Frontal cortex (tissue), 4 donors: ENCODE data around the gene SPOCK2. TPM values are rescaled to one million over a fixed set of nuclear protein-coding genes. Genes with fewer than 3 reads are reported as not detected.

Source experiments
- DNase-seq, 2 donors: peaks; one replicate each; pipeline ENCODE4 v3.0.0; 2012; ENCODE audit warnings: low spot score in 2 of 2
- FAIRE-seq: peaks from 2 replicates; lab custom pipeline; 2012; peaks lifted over from hg19 to GRCh38; lab: Jason Lieb, UNC
- total RNA-seq: library from RNA; depleted of rRNA; stranded (reverse); fragments of >200 nt; gene quantifications from one replicate; pipeline ENCODE4 v1.2.3, GENCODE V29; 2014
- donor health status: control.
- donor health status: control.
- donor health status: control.

SPOCK2 gene
- total RNA-seq, 1 donor from 2014 or later: 26.9 TPM

DNA sequence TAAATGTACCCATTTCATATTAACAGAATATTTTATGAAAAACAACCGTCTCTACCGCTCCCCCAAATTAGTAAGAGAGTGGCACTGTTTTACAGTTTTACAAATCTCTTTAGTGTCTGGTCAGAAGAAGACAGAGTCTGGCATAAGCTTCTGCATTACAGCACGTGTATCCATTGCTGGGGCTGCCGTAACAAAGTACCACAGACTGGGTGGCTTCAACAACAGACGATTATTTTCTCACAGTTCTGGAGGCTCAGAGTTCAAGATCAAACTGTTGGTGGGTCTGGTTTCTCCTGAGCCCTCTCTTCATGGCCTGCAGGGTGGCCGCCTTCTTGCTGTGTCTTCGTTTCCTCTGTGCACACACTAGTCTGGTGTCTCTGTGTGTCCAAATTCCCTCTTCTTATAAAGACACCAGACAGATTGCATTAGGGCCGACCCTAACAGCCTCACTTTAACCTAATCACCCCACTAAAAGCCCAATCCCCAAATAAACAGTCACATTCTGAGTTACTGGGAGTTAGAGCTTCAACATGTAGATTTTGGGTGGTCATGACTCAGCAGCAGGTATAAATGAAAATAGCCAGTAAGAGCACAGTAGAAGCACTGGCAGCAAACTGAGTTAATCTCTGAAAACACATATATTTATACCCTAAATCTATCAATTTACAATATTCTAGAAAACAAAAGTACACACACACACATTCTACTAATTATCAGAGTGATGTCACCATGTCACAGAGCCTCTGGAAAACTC is 4.0 kb upstream of the SPOCK2 start:
- DNase-seq (no peak), FAIRE-seq (no peak)

DNA sequence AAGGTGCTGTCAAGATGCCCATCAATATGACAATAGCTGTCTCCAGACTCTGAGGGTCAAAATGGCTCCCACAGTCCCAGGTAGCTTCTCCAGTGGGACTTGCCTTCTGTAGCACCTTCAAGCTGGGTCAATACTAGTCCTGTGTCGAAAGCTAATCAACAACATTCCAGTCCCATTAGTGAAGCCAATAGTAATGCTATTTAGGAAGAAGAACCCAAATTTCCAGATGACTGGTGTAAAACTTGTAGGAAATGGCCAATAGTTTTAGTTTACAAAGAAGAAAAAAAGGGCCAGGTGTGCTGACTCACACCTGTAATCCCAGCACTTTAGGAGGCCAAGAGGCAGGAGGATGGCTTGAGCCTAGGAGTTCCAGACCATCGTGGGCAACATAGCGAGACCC is 2.0 kb upstream of the SPOCK2 start:
- FAIRE-seq (no peak), DNase-seq (no peak)

DNA sequence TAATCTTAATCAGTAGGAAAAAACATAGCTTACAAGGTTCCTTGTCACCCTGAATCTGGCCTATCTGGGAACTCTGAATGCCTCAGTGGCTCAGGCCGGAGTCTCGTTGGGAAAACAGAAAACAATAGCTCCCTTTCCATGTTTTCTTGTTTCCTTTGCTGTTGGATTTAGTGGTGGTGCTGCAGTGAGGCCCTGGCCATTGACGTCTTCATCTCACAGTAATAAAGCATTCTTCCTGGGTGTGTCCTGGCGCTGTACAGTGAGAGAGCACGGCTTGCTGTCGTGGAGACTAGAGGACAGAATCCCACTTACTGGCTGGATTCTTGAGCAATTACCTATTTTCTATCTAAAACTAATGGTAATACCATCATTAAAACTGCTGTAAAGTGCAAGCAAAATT is 1.3 kb upstream of the SPOCK2 start:
- no peak for DNase-seq
- FAIRE-seq: no peak

DNA sequence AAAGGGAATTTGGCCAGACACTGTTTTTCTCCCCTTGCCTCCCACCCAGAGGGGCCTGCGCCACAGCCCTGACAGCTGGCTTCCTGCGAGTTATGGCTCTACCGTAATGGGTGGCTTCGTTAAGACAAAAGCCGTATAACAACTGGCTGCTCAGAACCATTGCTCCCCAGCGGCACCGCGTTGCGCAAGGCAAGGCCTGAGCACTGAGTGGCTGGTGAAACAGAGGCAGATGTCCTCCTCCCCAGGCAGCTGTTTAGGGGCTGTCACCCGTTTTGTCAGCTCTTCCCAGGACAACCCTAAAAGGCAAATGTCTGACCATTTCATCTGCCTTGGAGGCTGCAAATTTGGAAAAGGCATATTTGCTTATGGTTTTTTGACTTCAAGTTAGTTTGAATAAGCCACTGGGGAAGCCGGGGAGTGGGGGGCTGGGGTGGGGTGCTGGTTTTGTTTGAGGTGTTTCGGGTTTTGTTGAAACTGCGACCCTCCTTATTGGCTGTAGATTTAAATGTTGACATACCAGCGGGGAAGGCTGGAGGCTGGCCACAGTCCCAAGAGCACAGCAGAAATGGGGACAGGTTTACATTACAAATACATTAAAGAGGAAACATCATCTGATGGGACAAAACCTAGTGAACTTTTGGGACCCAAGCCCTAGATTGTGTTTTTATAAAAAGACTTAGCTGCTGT is 681 bp upstream of the SPOCK2 start:
- FAIRE-seq: no peak
- DNase-seq: no peak

DNA sequence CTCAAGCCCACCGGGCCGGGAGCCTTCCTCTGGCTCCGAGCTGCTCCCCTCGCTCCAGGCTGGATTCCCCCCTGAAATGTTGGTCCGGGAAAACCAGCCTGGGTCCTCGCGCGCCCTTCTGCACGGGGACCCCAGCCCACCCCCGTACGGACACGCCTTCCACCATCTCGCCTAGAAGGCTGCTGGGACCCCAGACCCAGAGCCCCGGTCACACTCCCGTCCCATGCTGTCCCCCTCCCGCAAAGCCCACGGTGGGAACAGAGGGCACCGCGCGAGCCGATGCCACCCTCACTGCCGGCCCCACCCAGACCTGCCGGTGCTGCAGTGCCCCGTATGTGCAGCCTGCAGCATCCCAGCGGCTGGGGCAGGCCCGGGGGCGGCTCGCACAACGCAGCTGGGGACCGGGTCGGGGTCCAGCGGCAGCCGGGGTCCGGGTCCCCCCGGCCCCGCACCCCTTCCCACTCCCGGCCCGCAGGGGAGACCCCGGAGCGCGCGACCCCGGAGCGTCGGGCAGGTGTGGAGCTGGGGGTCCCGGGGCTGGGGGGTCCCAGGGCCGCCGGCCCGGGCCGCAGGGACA is 871 bp downstream of the SPOCK2 start:
- DNase-seq: peak; percentile 48 to 49
- no peak for FAIRE-seq

DNA sequence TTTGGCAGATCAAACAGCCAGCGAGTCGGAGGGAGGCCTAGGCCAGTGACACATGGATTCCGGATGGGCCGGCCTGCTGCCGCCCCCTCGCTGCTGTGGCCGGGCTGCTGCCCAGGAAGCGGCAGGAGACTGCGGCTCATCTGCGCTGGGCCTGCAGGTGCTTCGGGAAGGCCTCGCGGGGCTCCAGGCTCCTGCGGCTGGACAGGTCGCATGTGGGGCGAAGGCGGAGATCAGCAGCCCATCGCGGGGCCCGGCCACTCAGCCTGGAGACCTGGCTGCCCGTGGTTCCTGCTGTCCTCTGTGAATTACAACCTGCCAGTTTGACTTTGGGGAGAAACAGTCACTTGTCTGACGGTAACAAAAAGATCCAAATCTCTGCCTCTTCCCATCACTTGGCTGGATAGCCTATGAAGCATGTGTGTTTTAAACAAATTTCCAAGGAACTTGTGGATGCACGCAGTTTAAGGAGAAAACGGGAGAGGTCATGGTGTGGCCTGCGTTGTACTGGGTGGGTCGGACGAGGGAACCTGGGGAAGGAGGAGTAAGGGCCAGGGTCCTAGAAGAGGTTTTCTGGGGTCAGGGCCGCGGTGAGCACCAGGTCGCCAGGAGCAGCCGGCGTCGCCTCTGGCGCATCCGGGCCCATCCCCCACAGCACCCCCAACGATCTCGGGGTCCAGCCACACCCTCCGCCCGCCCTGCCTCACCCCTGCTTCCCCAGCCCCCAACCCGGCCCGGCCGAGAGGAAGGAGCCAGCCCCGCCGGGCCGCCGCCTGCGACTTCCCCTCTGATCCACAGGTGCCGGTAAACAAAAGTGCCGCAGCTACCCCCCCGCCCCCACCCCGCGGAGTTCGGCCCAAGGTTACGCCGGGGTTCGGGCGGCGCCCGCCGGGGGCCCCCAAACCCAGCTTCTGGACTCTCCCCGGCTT is 1.6 kb downstream of the SPOCK2 start:
- FAIRE-seq: no peak
- DNase-seq: peak in 1 of 2 donors; percentile 51

DNA sequence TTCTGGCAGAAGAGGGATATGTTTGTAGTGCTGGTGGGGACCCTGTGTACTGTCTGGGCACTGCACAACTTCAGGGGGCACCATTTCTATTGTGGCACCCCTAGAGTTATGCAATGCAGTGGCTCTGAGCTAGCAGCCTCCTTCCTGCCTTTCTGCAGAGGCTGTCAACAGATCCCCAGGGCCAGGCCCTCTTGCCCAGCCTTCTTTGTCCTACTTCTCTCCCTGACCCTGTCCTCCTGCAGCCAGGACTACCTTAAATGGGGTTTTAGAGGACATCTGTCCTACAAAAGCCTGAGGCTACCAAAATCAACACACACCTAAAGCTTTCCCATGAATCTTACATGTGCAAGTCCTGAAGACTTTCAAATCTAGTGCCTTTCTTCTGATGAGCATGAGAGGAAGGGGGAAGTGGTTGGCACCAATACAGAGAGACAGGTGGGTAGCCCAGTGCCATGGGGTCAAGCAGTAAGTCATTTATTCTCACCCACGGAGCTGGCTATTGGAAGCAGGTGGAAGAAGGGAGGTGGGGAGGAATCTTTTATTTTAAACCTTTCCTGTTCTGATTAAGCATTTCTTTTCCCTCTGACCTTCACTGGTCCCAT is 2.4 kb downstream of the SPOCK2 start:
- no peak for DNase-seq
- no peak for FAIRE-seq

DNA sequence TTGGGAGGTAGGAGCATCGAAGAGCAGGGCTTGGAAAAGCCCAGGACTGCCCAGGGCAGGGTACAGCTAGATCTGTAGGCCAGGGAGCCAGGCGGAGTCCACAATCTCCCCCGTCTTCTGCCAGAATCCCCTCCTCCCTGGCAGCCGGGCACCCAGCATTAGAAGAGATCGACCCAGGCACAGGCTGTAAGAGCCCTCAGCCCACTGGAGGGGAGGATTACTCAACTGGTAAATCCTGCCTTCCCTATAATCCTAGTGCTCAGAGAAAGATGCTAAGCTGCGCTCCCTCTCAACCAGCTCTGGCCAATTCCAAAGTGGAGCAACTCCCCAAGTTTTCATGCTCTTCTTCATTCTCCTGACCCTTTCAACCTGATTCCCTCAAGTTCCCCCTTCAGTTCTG is 3.2 kb downstream of the SPOCK2 start:
- FAIRE-seq: no peak
- no peak for DNase-seq

DNA sequence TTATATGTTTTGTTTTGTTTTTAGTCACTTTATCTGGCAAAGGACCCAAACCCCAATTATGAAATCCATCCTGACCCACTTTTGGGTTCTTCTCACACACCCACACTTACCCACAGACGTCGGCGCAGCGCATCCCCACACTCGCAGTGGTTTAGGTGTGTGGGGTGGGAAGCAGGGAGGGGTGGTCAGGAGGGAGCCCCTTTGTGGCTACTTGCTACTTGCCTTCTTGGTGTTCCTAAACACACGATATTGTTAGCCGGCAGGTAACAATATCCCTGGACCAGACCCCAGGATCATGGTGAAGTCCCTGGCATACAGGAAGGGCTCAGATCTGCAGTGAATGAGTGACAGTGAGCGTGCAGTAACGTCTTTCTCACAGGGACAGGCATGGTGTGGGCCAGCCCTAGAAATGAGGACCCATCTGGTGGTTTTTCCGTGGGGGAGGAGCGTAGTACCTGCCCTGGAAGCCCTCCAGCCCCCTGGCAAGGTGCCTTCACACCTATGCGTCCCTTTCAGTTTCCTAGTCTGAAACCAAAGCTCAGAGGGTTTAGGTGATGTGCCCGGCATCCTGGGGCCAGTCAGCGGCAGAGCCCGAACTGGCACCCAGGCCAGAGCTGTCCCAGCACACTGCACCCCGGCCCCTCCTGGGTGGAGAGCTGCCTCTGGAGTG is 4.4 kb downstream of the SPOCK2 start:
- FAIRE-seq: no peak
- DNase-seq: no peak

DNA sequence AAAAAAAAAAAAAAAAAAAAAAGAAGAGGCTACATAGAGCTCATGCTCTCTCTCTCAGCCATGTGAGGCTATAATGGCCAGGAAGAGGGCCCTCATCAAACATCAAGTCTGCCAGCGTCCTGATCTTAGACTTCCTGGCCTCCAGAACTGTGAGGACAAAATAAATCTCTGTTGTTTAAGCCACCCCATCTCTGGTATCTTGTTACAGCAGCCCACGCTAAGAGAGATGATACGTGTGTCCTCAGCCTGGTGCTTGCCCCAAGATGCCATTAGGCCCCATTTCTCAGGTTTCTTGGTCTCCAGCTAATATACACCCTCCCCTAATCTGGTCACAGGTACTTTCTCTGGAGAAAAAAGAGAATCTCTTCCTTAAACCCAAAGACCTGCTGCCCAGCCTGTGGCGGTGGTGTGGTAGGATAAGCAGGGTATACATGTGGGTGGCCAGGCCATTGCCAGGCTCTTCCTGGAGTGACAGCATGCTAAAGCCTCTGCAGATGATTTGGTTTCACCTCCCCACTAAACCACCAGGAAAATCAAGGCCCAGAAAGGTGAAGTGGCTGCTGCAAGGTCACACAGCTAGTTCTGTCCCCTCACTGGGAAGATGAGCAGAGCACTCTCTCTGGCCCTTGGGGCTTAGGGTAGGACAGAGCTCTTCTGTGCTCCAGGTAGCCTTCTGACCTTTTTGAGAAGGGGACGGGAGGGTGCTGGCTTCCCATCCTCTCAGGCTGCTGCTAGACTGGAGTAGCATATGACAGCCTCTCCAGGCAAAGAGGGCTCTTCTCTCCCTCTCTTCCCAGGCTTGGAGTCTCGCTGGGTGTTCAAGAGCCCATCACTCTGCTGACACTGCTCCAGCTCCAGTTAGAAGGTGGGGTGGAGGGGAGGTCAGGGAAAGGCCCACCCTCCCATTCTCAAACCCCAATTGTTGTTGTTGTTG is 5.2 kb downstream of the SPOCK2 start:
- no peak for DNase-seq
- FAIRE-seq: no peak

DNA sequence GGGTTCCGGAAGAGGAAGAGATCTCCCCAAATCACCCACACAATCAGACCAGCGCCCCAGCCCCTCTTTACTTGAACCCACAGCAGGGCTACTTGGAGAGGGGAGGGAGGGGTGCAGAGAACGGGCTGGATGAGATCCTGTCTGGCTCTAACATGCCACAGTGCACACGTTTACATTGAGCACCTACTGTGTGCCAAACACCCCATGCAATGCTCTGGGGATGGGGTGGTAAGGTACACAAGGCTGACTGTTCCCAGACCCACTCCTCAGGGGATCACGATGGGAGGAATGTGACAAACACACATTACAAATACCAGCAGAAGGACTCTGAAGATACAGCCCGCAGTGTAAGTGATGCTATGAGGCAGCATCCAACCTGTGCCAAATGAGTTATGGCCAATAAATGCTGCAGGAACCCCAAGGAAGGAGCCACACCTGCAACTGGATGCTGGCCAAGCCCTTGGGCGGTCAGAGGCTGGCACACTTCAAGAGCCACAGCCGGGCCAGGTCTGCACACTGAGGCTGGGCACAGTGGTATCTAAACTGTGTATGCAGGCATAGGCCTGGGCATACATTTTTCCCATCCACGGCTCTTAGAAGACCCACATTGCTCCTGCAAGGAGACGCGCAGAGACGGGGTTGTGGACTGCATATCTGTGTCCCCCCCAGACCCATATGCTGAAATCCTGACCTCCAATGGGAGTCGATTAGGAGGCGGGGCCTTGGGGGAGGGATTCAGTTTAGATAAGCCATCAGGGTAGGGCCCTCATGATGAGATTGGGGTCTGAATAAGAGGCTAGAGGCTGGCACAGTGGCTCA is 6.4 kb downstream of the SPOCK2 start:
- FAIRE-seq: no peak
- no peak for DNase-seq

DNA sequence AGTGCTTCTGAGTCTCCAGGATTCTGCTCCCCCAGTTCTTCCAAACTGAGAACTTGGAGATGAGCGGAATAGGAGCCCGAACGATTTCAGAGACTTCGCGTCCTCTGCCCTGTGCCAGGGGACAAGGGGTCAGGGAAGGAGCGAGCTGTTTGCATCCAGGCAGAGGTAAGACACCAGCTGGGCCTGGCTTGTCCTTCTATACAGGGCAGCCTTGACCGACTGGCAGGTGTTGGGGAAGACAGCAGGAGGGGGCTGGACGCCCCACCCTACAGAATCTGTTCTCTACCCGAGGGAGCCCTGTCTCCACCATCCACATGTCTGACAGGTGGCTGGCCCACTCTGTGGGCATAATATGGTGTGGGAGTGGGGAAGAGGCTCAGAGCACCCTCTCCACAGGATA is 7.1 kb downstream of the SPOCK2 start:
- FAIRE-seq: no peak
- no peak for DNase-seq

DNA sequence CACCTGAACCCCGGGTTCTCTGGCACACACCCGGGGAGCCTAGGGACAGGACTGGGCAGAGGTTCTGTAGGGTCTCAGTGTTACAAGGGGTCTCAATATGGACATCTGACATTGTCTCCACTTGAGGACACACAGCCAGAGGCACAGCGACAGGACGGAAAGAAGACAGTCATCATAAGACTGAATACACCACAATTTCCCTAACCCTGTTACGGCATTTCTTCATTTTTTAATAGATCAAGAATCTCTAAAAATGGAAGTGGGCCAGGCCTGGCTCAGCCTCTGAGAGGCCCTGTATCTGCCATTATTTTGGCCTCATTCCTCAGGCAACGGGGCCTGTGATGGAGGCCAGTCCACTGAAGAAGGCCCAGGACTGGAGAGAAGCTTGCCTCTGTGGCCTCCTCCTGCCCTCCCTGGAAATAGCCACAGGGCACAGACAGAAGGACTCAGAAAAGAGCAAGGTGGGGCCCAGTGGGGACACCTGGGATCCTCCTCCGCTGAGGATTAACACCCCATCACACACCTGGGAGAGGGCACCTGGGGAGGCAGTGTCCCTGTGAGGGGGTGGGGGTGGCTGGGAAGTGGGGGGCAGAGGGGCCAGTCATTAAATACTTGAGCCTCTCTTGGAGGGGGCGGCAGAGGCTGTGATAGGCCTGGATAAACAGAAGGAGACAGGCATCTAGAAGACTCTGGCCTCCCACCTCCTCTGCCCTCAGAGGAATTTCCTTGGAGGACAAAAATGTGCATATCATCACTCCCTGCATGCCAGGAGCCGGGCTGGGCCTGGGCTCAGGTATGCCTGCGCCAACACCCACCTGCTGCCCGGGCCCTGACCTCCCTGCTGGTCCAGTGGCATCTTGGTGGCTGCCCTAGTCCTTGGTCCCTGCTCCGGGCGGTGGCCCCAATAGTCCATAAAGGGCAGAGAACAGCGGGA is 8.0 kb downstream of the SPOCK2 start:
- DNase-seq: no peak
- FAIRE-seq: no peak

DNA sequence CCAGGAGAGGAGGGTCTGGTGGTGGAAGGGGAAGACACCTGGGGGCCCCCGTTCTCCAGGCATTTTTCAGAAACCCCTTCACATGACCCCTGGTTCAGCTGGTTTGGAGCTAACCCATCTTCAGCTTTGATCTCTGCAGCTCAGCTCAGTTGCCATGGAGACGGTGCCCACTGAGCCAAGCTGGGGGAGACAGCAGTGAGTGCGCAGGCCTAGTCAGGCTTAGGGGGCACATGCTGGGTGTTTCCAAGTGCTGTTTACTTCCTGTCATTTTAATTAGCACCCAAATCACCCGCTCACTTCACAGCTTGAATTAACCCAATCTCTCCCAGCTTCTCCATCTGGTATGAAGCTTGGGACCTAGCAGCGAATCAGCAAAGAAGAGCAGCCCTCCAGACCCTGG is 9.0 kb downstream of the SPOCK2 start:
- FAIRE-seq (no peak), DNase-seq (no peak)

DNA sequence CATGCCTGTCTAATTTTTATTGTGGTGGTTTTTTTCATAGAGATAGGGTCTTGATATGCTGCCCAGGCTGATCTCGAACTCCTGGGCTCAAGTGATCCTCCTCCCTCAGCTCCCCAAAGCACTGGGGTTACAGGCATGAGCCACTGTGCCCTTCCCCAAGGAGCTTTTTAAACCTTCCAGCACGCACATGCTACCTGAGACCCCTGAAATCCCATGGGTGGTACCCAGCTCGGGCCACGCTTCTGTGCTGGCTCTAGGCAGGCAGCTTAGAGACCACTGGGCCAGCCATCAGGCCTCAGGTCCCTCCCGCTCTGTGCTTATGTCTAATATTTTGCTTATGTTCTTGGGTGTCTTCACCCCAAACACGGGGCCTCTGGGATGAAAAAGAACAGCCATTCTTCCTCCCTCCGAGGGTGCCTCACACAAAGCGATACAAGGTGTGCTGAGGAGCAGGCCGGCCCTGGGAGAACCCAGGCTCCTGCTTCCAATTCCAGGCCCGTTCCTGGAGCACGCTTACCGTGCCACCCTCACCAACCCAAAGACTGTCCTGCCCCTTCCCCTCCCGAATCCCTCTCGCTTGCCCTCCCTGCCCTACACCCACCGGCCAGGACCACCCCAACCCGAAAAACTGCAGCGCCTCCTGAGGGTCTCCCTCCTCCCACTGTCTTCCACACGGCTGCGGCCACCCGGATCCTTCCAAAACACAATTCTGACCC is 10.9 kb downstream of the SPOCK2 start:
- DNase-seq (no peak), FAIRE-seq (no peak)

DNA sequence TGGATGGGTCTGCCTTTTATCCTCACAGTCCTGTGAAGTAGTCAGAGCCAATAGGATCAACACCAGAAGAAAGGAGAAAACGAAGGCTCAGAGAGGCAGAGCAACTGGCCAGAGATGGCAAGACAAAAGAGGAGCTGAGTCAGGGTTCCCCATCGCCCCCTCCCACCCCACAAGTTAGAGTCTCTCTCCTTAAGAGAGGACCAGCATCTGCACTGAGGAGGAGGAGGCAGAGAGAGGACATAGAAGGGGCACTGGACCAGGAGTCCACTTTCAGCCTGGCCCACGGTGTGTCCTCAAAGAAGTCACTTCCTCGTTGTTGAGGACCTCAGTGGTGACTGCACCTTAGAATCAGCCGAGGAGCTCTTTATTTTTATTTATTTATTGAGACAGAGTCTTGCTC is 11.6 kb downstream of the SPOCK2 start:
- FAIRE-seq (no peak), DNase-seq (no peak)
